ENCODE data around the gene SCAMP1. TPM values are rescaled to one million over a fixed set of nuclear protein-coding genes. Genes with fewer than 3 reads are reported as not detected.

The SCAMP1 gene
- total and polyA plus RNA-seq, 4 donors, result 81.2 to 198 (median 93.6) TPM

GRCh38 chr5:78500028-78500427 is 139.6 kb downstream of the SCAMP1 start:
- no peak for DNase-seq (ENCODE audit: low read depth in 4 of 6, low spot score in 6 of 6)
- no peak overlapping the region for H3K27ac ChIP-seq (ENCODE audit: low read depth, low read length)
- peaks cover 23% of the 10 kb centered on the region for H3K4me1 ChIP-seq (ENCODE audit: control insufficient read depth, insufficient read depth, low read length)
- no peaks in the 10 kb centered on the region for H3K27me3 ChIP-seq (ENCODE audit: control insufficient read depth, insufficient read depth, low read length)
- no peak overlapping the region for H3K4me3 ChIP-seq (ENCODE audit: low read depth, low read length)
- no peaks in the 10 kb centered on the region for H3K9me3 ChIP-seq (ENCODE audit: control insufficient read depth, insufficient read depth, low read length)
- H3K36me3 ChIP-seq (ENCODE audit: control insufficient read depth, insufficient read depth, low read length), result no peaks in the 10 kb centered on the region
- 93% methylated on average over 2 of the region's 2 CpGs for WGBS (ENCODE audit: insufficient coverage)

- Histone ChIP-seq H3K9me3 (ENCODE audit: control insufficient read depth, insufficient read depth, low read length) (no peaks in the 10 kb centered on the region), H3K27me3 (ENCODE audit: control insufficient read depth, insufficient read depth, low read length) (no peaks in the 10 kb centered on the region), H3K27ac (ENCODE audit: low read depth, low read length) (no peak overlapping the region), H3K4me1 (ENCODE audit: control insufficient read depth, insufficient read depth, low read length) (peaks cover 24% of the 10 kb centered on the region), H3K36me3 (ENCODE audit: control insufficient read depth, insufficient read depth, low read length) (no peaks in the 10 kb centered on the region), H3K4me3 (ENCODE audit: low read depth, low read length) (no peak overlapping the region)
- DNase-seq (ENCODE audit: low read depth in 4 of 6, low spot score in 6 of 6), result no peak
- 100% methylated on average over 1 of the region's 5 CpGs for WGBS (ENCODE audit: insufficient coverage)
Measured at GRCh38 chr5:78500871-78501270, 140.5 kb downstream of the SCAMP1 start.

- Histone ChIP-seq H3K4me3 (ENCODE audit: low read depth, low read length) (no peak overlapping the region), H3K27me3 (ENCODE audit: control insufficient read depth, insufficient read depth, low read length) (no peaks in the 10 kb centered on the region), H3K9me3 (ENCODE audit: control insufficient read depth, insufficient read depth, low read length) (no peaks in the 10 kb centered on the region), H3K27ac (ENCODE audit: low read depth, low read length) (peak overlapping the region; percentile 40), H3K36me3 (ENCODE audit: control insufficient read depth, insufficient read depth, low read length) (no peaks in the 10 kb centered on the region), H3K4me1 (ENCODE audit: control insufficient read depth, insufficient read depth, low read length) (peaks cover 27% of the 10 kb centered on the region)
- peak in 1 of 6 donors; percentile 55 for DNase-seq (ENCODE audit: low read depth in 4 of 6, low spot score in 6 of 6)
- WGBS (ENCODE audit: insufficient coverage), result 68% methylated on average over 7 of the region's 9 CpGs
Measured at GRCh38 chr5:78501411-78502352, 141.3 kb downstream of the SCAMP1 start.

- Histone ChIP-seq H3K9me3 (ENCODE audit: control insufficient read depth, insufficient read depth, low read length) (no peaks in the 10 kb centered on the region), H3K27me3 (ENCODE audit: control insufficient read depth, insufficient read depth, low read length) (no peaks in the 10 kb centered on the region), H3K4me3 (ENCODE audit: low read depth, low read length) (no peak overlapping the region), H3K36me3 (ENCODE audit: control insufficient read depth, insufficient read depth, low read length) (no peaks in the 10 kb centered on the region), H3K4me1 (ENCODE audit: control insufficient read depth, insufficient read depth, low read length) (peaks cover 21% of the 10 kb centered on the region), H3K27ac (ENCODE audit: low read depth, low read length) (peak overlapping the region; percentile 74)
- no peak for DNase-seq (ENCODE audit: low read depth in 4 of 6, low spot score in 6 of 6)
- WGBS (ENCODE audit: insufficient coverage), result 77% methylated on average over 3 of the region's 4 CpGs
Measured at GRCh38 chr5:78503958-78504653, 143.7 kb downstream of the SCAMP1 start.

- 31% methylated on average over 7 of the region's 10 CpGs for WGBS (ENCODE audit: insufficient coverage)
- Histone ChIP-seq H3K9me3 (ENCODE audit: control insufficient read depth, insufficient read depth, low read length) (no peaks in the 10 kb centered on the region), H3K4me3 (ENCODE audit: low read depth, low read length) (no peak overlapping the region), H3K27ac (ENCODE audit: low read depth, low read length) (peak overlapping the region; percentile 74), H3K36me3 (ENCODE audit: control insufficient read depth, insufficient read depth, low read length) (no peaks in the 10 kb centered on the region), H3K4me1 (ENCODE audit: control insufficient read depth, insufficient read depth, low read length) (peaks cover 27% of the 10 kb centered on the region), H3K27me3 (ENCODE audit: control insufficient read depth, insufficient read depth, low read length) (peaks cover 3% of the 10 kb centered on the region)
- DNase-seq (ENCODE audit: low read depth in 4 of 6, low spot score in 6 of 6), result peak; percentile 70 to 96 (median 74)
Measured at GRCh38 chr5:78504704-78505677, 144.6 kb downstream of the SCAMP1 start.

- Histone ChIP-seq H3K27ac (ENCODE audit: low read depth, low read length) (peak overlapping the region; percentile 74), H3K9me3 (ENCODE audit: control insufficient read depth, insufficient read depth, low read length) (no peaks in the 10 kb centered on the region), H3K4me1 (ENCODE audit: control insufficient read depth, insufficient read depth, low read length) (peaks cover 33% of the 10 kb centered on the region), H3K27me3 (ENCODE audit: control insufficient read depth, insufficient read depth, low read length) (peaks cover 3% of the 10 kb centered on the region), H3K4me3 (ENCODE audit: low read depth, low read length) (no peak overlapping the region), H3K36me3 (ENCODE audit: control insufficient read depth, insufficient read depth, low read length) (no peaks in the 10 kb centered on the region)
- WGBS (ENCODE audit: insufficient coverage), result no CpG with 5 or more reads among the region's 2 CpGs
- no peak for DNase-seq (ENCODE audit: low read depth in 4 of 6, low spot score in 6 of 6)
Measured at GRCh38 chr5:78505860-78506259, 145.4 kb downstream of the SCAMP1 start.

GRCh38 chr5:78506261-78507024 is 146.0 kb downstream of the SCAMP1 start:
- 0% methylated on average over 1 of the region's 2 CpGs for WGBS (ENCODE audit: insufficient coverage)
- no peak overlapping the region for H3K4me3 ChIP-seq (ENCODE audit: low read depth, low read length)
- peak overlapping the region; percentile 74 for H3K27ac ChIP-seq (ENCODE audit: low read depth, low read length)
- H3K36me3 ChIP-seq (ENCODE audit: control insufficient read depth, insufficient read depth, low read length), result no peaks in the 10 kb centered on the region
- H3K4me1 ChIP-seq (ENCODE audit: control insufficient read depth, insufficient read depth, low read length), result peaks cover 38% of the 10 kb centered on the region
- no peaks in the 10 kb centered on the region for H3K9me3 ChIP-seq (ENCODE audit: control insufficient read depth, insufficient read depth, low read length)
- peaks cover 3% of the 10 kb centered on the region for H3K27me3 ChIP-seq (ENCODE audit: control insufficient read depth, insufficient read depth, low read length)
- peak in 2 of 6 donors; percentile 61 to 79 for DNase-seq (ENCODE audit: low read depth in 4 of 6, low spot score in 6 of 6)

- no peaks in the 10 kb centered on the region for H3K9me3 ChIP-seq (ENCODE audit: control insufficient read depth, insufficient read depth, low read length)
- H3K27me3 ChIP-seq (ENCODE audit: control insufficient read depth, insufficient read depth, low read length), result peaks cover 3% of the 10 kb centered on the region
- peaks cover 43% of the 10 kb centered on the region for H3K4me1 ChIP-seq (ENCODE audit: control insufficient read depth, insufficient read depth, low read length)
- no peaks in the 10 kb centered on the region for H3K36me3 ChIP-seq (ENCODE audit: control insufficient read depth, insufficient read depth, low read length)
- H3K27ac ChIP-seq (ENCODE audit: low read depth, low read length), result no peak overlapping the region
- no peak overlapping the region for H3K4me3 ChIP-seq (ENCODE audit: low read depth, low read length)
- no peak for DNase-seq (ENCODE audit: low read depth in 4 of 6, low spot score in 6 of 6)
- WGBS (ENCODE audit: insufficient coverage), result 100% methylated on average over 1 of the region's 2 CpGs
Measured at GRCh38 chr5:78507531-78507930, 147.1 kb downstream of the SCAMP1 start.
